ENCODE data around the gene SBF2.

The SBF2 gene

DNA sequence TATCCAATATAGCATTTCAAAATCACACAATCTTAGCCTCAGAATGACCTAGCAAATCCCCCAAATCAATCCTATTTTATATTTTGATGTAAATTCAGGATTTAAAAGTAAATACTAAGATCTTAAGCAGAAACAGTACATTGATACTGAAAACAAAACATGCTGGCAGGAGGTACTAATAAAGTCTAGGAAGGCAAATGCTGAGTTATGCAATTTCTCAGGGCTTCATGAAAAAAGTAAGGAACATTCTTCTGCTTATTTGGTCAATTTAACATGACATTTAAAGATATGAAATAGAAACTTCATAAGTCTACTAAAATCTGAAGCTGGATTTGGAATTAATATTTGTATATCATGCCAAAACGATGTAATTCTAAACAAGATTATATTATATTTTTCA lies 476.8 kb downstream of the SBF2 start:
- no peak for DNase-seq (ENCODE audit: low read depth in 3 of 3)

- DNase-seq (ENCODE audit: low read depth in 3 of 3), result no peak
Measured at GRCh38 chr11:9815486-9816136, 478.4 kb downstream of the SBF2 start.

DNA sequence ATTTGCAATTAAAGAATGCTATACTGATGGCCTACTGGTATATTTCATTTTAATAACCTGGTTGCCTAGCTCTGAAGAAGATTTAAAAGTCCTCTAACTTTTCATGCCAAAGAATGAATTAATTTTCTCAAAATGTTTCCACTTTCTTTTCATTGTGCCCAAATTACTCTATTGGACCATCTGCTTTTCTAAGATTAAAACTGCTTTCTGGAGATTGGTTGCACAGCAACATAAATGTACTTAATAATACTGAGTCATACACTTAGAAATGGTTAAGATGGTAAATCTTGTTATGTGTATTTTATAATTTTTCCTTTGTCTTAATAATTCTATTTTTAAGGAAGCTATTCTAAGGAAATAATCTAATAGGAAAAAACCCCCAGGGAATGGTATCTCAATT lies 479.9 kb downstream of the SBF2 start:
- DNase-seq (ENCODE audit: low read depth in 3 of 3), result no peak

DNA sequence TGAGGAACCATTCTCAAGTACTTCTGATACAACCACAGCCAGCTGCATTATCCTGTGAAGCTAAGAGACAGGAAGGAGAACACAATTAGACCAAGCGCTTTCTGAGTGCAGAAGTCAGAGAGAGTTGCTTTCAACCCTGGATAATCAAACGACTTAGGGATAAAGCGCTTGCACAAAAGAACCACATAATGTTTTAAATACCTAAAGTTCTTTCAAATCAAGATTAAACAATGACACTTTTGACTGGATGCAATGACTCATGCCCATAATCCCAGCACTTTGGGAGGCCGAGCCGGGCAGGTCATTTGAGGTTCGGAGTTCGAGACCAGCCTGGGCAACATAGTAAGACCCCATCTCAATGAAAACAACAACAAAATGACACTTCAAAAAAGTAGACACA lies 485.1 kb downstream of the SBF2 start:
- no peak for DNase-seq (ENCODE audit: low read depth in 3 of 3)

GRCh38 chr11:9806946-9807687 lies 486.9 kb downstream of the SBF2 start:
- no peak for DNase-seq (ENCODE audit: low read depth in 3 of 3)

- DNase-seq (ENCODE audit: low read depth in 3 of 3), result no peak
Measured at GRCh38 chr11:9804419-9804902, 489.6 kb downstream of the SBF2 start.

DNA sequence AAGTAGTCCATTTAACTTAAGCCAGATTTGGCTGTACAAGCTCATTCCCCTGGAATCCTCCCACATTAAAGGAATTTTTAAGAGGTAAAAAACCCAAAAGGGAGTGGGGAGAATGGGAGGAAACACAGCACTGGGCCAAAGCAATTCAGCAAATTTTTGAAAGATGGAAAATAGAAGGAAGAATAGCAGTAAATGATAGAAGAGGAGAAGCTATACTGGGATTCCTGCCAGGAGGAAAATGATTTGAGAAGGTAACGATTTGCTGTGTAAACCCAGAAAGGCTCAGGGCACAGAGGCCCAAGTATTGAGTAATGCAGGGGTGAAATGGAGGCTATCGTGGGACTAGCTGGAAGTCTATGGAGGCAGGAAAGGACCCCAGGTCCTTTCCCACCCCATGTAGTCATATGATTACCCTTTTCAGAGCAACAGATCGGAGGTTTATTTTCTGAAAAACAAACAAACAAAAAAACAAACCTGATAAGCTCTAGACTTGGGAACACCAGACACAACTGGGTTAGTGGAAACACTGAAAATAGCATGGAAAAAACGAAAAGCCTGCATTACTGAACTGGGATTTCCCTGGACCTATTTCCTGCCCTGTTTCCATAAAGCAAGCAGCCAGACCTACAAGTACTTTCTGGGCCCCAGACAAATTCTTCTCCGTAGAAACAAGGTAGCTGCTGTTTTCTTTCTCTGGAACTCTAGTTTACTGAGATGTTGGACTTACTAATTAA lies 490.2 kb downstream of the SBF2 start:
- no peak for DNase-seq (ENCODE audit: low read depth in 3 of 3)

- DNase-seq (ENCODE audit: low read depth in 3 of 3), result no peak
Measured at GRCh38 chr11:9802291-9802861, 491.6 kb downstream of the SBF2 start.

DNA sequence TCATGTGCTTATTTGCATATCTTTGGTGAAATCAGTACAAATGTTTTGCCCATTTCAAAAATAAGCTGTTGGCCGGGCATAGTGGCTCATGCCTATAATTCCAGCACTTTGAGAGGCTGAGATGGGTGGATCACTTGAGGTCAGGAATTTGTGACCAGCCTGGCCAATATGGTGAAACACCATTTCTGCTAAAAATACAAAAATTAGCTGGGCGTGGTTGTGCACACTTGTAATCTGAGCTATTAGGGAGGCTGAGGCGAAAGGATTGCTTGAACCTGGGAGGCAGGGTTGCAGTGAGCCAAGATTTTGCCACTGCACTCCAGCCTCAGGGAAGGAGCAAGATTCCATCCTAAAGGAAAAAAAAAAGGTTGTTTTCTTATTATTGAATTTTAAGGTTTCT lies 494.1 kb downstream of the SBF2 start:
- DNase-seq (ENCODE audit: low read depth in 3 of 3), result no peak

GRCh38 chr11:9797300-9797699 lies 496.7 kb downstream of the SBF2 start:
- DNase-seq (ENCODE audit: low read depth in 3 of 3), result no peak

DNA sequence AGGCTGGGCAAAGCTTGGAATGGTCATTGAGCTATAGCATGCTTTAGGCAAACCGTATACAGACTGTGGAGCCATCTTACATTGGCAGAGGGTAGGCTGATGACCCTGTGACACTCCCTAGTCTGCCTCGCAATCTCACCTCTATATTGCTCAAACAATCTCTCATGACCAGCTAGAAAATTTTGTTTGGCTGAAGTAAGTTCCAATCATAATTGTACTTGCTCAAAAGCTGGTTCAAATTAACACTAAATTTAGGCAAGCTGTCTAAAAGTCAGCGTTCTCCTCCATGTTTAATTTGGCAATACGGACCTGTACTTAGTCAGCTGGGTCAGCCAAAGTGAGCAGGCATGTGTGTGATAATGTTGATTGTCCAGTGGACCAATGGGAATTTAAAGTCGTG lies 497.2 kb downstream of the SBF2 start:
- DNase-seq (ENCODE audit: low read depth in 3 of 3), result no peak

- no peak for DNase-seq (ENCODE audit: low read depth in 3 of 3)
Measured at GRCh38 chr11:9796266-9796665, 497.8 kb downstream of the SBF2 start.

- DNase-seq (ENCODE audit: low read depth in 3 of 3), result no peak
Measured at GRCh38 chr11:9790703-9791102, 503.3 kb downstream of the SBF2 start.

- no peak for DNase-seq (ENCODE audit: low read depth in 3 of 3)
Measured at GRCh38 chr11:9789910-9790309, 504.1 kb downstream of the SBF2 start.

DNA sequence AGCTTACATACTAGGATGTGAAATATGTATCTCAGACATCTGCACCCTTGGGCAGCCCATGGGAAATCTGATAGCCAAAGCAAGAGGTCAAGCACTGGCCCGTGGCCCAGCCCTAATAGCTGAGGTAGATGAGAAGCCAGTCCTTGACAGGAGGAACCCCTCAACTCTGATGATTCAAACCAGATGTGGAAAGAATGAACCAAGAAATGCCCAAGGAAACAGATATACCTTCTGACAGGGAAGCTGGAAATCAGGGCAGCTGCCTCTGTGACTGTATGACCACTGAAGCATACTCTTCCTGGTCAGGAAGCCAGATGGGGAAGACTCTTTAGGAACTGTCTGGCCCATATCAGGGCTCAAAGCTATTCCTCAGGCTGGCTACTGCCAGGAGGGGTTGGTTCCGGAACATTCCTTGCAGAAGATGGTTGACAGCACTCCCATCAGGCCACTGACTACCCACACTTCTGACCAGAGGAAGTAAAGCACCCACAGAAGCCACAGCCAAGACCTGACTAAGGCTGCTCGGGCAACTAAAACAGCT lies 506.0 kb downstream of the SBF2 start:
- DNase-seq (ENCODE audit: low read depth in 3 of 3), result no peak

DNA sequence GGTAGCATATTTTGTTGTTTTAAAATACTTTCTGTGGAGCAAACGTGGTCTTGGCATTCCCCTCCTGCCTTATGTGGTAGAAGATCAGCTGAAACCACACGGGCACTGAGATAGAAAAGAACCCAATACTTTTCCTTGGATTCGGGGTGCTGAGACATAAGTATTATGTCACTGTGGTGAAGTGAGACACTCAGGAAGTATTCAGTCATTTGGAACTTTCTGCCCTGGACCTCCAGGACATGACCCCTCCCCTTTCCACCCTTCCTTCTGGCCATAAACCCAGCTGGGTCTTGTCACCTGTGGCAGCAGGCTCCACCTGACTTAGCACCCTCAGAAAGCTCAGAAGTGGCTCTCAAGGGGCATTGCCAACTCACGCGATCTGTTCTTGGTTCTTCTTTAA lies 506.8 kb downstream of the SBF2 start:
- no peak for DNase-seq (ENCODE audit: low read depth in 3 of 3)

- no peak for DNase-seq (ENCODE audit: low read depth in 3 of 3)
Measured at GRCh38 chr11:9784602-9785315, 509.3 kb downstream of the SBF2 start.

DNA sequence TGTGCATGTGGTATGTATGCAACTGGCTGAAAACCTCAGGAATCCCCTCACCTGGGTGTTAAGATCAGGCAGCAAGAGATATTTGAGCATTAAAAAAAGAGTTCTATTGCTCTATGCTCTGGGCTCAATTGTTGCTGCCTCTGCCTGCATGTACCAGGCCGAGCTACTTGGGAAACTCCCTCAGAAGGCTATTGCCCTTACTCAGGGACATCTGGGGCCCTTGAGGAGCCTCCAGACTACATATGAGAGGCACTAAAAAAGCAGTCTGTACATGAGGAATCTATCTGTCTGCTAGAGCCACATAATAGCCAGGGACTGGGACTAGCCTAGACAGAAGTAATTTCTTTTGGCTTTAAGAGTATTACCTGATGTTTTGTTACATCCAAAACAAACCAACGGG lies 510.0 kb downstream of the SBF2 start:
- no peak for DNase-seq (ENCODE audit: low read depth in 3 of 3)

DNA sequence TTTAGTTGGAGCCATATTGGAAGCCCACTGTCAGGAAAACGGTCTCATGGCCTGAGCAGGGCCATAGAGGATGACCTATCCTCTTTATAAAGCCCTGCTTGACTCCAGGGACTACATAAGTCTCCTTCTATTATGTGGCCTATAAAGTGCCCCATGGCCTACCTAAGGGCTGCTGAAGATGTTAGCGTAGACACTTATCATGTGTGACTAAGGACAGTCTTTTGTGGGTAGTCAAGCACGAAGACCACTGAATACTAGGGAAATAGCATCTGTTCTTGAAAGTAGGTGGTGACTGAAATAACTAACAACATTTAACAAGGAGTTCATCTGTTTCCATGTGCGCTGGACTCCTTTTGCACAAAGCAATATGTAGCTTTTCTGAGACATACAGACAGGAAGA lies 513.1 kb downstream of the SBF2 start:
- DNase-seq (ENCODE audit: low read depth in 3 of 3), result no peak

GRCh38 chr11:9777525-9777924 lies 516.5 kb downstream of the SBF2 start:
- no peak for DNase-seq (ENCODE audit: low read depth in 3 of 3)

DNA sequence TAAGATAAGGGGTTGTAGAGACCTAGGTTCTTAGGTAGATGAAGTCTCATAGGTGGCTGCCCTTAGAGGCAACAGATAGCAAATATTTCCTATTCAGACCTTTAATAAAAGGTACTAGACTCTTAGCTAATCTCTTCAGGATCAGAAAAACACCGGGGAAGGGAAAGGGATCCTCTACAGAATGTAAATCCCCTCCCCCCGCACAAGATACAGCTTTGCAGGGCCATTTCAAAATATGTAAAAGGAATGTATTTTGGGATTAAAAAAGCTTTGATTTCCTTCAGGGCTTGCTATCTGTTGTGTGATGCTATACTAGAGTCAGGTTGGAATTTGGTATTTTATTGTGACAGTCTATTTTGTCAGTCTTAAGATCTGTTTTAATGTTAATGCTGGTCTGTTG lies 517.0 kb downstream of the SBF2 start:
- DNase-seq (ENCODE audit: low read depth in 3 of 3), result no peak

GRCh38 chr11:9776203-9776602 lies 517.8 kb downstream of the SBF2 start:
- DNase-seq (ENCODE audit: low read depth in 3 of 3), result no peak
